Chondrocyte (in vitro differentiated cells): ENCODE measurements around the gene ZNF521. TPM values are rescaled to one million over a fixed set of nuclear protein-coding genes. Genes with fewer than 3 reads are reported as not detected.

ENCODE experiments used
- DNase-seq: peaks from one replicate; pipeline ENCODE4 v3.0.0; 2021; ENCODE audit warnings: mixed read lengths, low spot score
- H3K27ac Mint-ChIP-seq: one replicate; pipeline ENCODE4 v1.8.0; 2021; ENCODE audit warnings: mild to moderate bottlenecking, moderate library complexity, mixed read lengths; ENCODE audit not compliant: unreplicated experiment
- H3K27me3 Mint-ChIP-seq: 2 replicates; pipeline ENCODE4 v1.8.0; 2021; ENCODE audit warnings: low read depth, mixed read lengths
- H3K36me3 Mint-ChIP-seq: 2 replicates; pipeline ENCODE4 v1.8.0; 2021; ENCODE audit warnings: low read depth, mixed read lengths
- H3K4me1 Mint-ChIP-seq: 2 replicates; pipeline ENCODE4 v1.8.0; 2021; ENCODE audit warnings: low read depth, mild to moderate bottlenecking, mixed read lengths
- H3K4me3 Mint-ChIP-seq: one replicate; pipeline ENCODE4 v1.8.0; 2021; ENCODE audit warnings: mild to moderate bottlenecking, moderate library complexity, mixed read lengths; ENCODE audit not compliant: unreplicated experiment
- H3K9me3 Mint-ChIP-seq: 2 replicates; pipeline ENCODE4 v1.8.0; 2021; ENCODE audit warnings: low read depth, mixed read lengths
- CTCF ChIP-seq: fragments of 200-600 bp; sonication (generic); IDR thresholded peaks from 2 replicates; pipeline ENCODE4 v1.5.0; 2021; ENCODE audit warnings: antibody characterized with exemption, mild to moderate bottlenecking, moderate library complexity
- total RNA-seq: library from RNA; stranded (reverse); gene quantifications from 3 replicates; pipeline ENCODE4 v1.2.1, GENCODE V29; 2021

Gene ZNF521
- total RNA-seq, 1 donor from 2014 or later = 29.7 TPM

- no peak for TF ChIP-seq CTCF
- Mint-ChIP-seq H3K36me3 (peaks cover 4% of the 10 kb centered on the region), H3K9me3 (no peaks in the 10 kb centered on the region), H3K4me3 (peak overlapping the region; percentile 60), H3K4me1 (peaks cover 66% of the 10 kb centered on the region), H3K27ac (peak overlapping the region; percentile 97), H3K27me3 (no peaks in the 10 kb centered on the region)
- DNase-seq = no peak
Observed at GRCh38 chr18:25230658-25231326, 121.2 kb downstream of the ZNF521 start.

GRCh38 chr18:25229920-25230319, 122.0 kb downstream of the ZNF521 start:
- H3K4me3 Mint-ChIP-seq = no peak overlapping the region
- peak overlapping the region; percentile 59 for H3K27ac Mint-ChIP-seq
- no peaks in the 10 kb centered on the region for H3K9me3 Mint-ChIP-seq
- no peak for TF ChIP-seq CTCF
- no peak for DNase-seq
- H3K36me3 Mint-ChIP-seq = peaks cover 10% of the 10 kb centered on the region
- H3K27me3 Mint-ChIP-seq = no peaks in the 10 kb centered on the region
- H3K4me1 Mint-ChIP-seq = peaks cover 63% of the 10 kb centered on the region

- Mint-ChIP-seq H3K36me3 (peaks cover 13% of the 10 kb centered on the region), H3K9me3 (no peaks in the 10 kb centered on the region), H3K27ac (peak overlapping the region; percentile 19), H3K4me3 (no peak overlapping the region), H3K4me1 (peaks cover 57% of the 10 kb centered on the region), H3K27me3 (no peaks in the 10 kb centered on the region)
- no peak for TF ChIP-seq CTCF
- DNase-seq = no peak
Observed at GRCh38 chr18:25229081-25229480, 122.9 kb downstream of the ZNF521 start.

GRCh38 chr18:25228410-25228809, 123.6 kb downstream of the ZNF521 start:
- Mint-ChIP-seq H3K4me3 (no peak overlapping the region), H3K9me3 (no peaks in the 10 kb centered on the region), H3K4me1 (peaks cover 51% of the 10 kb centered on the region), H3K36me3 (peaks cover 13% of the 10 kb centered on the region), H3K27ac (peak overlapping the region; percentile 29), H3K27me3 (no peaks in the 10 kb centered on the region)
- DNase-seq = no peak
- TF ChIP-seq CTCF = no peak

- Mint-ChIP-seq H3K9me3 (no peaks in the 10 kb centered on the region), H3K27ac (no peak overlapping the region), H3K27me3 (no peaks in the 10 kb centered on the region), H3K36me3 (peaks cover 13% of the 10 kb centered on the region), H3K4me3 (no peak overlapping the region), H3K4me1 (peaks cover 21% of the 10 kb centered on the region)
- DNase-seq = no peak
- TF ChIP-seq CTCF = no peak
Observed at GRCh38 chr18:25225151-25225550, 126.8 kb downstream of the ZNF521 start.
